Lower leg skin (tissue), 4 donors: ENCODE results near the gene TNNT1. TPM values are rescaled to one million over a fixed set of nuclear protein-coding genes. Genes with fewer than 3 reads are reported as not detected.

Source experiments
- DNase-seq, 2 donors: peaks; one replicate each; pipeline ENCODE4 v3.0.0-alpha.2; 2019; ENCODE audit warnings: low spot score in 2 of 2
- H3K4me3 ChIP-seq: fragments of 200-600 bp; sonication (generic); 2 replicates; pipeline ENCODE4 v1.5.1; 2017; ENCODE audit warnings: mild to moderate bottlenecking, low read depth; ENCODE audit not compliant: poor library complexity, severe bottlenecking
- CTCF ChIP-seq, 3 donors: fragments of 450-650 bp; IDR thresholded peaks; one replicate each; pipeline ENCODE4 v1.5.1; 2016; ENCODE audit warnings: antibody characterized with exemption in 3 of 3, mild to moderate bottlenecking in 3 of 3, moderate library complexity in 2 of 3
- POLR2A ChIP-seq, 2 donors: fragments of 450-650 bp; IDR thresholded peaks; one replicate each; pipeline ENCODE4 v1.6.1; 2016 to 2017; ENCODE audit warnings: antibody characterized with exemption in 2 of 2, mild to moderate bottlenecking in 1 of 2, moderate library complexity in 1 of 2
- WGBS, 2 donors: methylation state at CpG; one replicate each; pipeline ENCODE4 v1.1.5; 2018; 5-methylcytosine and 5-hydroxymethylcytosine counted together
- intact Hi-C: fragments of 100-400 bp; cut with DNase I; formaldehyde crosslinking; loops from one replicate; pipeline ENCODE4 v1.15.0; 2023; ENCODE audit warnings: low total_unique reads
- total RNA-seq, 4 donors: library from RNA; depleted of rRNA; stranded (reverse); fragments of >200 nt; gene quantifications; one replicate each; pipeline ENCODE4 v1.1.0, GENCODE V29; 2016

Gene TNNT1
- total RNA-seq, 4 donors from 2014 or later, result 24.0 to 56.1 (median 42.6) TPM

GRCh38 chr19:55088543-55089341 lies 60.3 kb downstream of the TNNT1 start:
- DNase-seq, result peak in 1 of 2 donors; percentile 95
- 45 to 61% methylated on average over 15 to 17 of the region's 18 CpGs for WGBS, 2 donors
- H3K4me3 ChIP-seq, result no peak overlapping the region
- TF ChIP-seq POLR2A (IDR thresholded peaks at IDR 0.05) (no peak), CTCF (IDR thresholded peaks at IDR 0.05) (no peak)
- intact Hi-C loops, result no loop called here

GRCh38 chr19:55088021-55088451 lies 61.0 kb downstream of the TNNT1 start:
- DNase-seq, result no peak
- no peak overlapping the region for H3K4me3 ChIP-seq
- 52 to 57% methylated on average over 12 of the region's 12 CpGs for WGBS, 2 donors
- intact Hi-C loops, result no loop called here
- no peak for TF ChIP-seq CTCF (IDR thresholded peaks at IDR 0.05)
- TF ChIP-seq POLR2A (IDR thresholded peaks at IDR 0.05), result no peak

GRCh38 chr19:55087542-55087901 lies 61.5 kb downstream of the TNNT1 start:
- WGBS, 2 donors, result 26 to 37% methylated on average over 17 of the region's 17 CpGs
- DNase-seq, result no peak
- intact Hi-C loops, result no loop called here
- no peak overlapping the region for H3K4me3 ChIP-seq
- no peak for TF ChIP-seq CTCF (IDR thresholded peaks at IDR 0.05)

GRCh38 chr19:55086730-55087541 lies 62.1 kb downstream of the TNNT1 start:
- DNase-seq, result peak; percentile 89 to 98
- WGBS, 2 donors, result 2 to 3% methylated on average over 21 to 40 of the region's 74 CpGs
- no peak overlapping the region for H3K4me3 ChIP-seq
- intact Hi-C loops, result no loop called here
- no peak for TF ChIP-seq CTCF (IDR thresholded peaks at IDR 0.05)
- no peak for TF ChIP-seq POLR2A (IDR thresholded peaks at IDR 0.05)

GRCh38 chr19:55085923-55086715 lies 62.9 kb downstream of the TNNT1 start:
- DNase-seq, result no peak
- no peak overlapping the region for H3K4me3 ChIP-seq
- intact Hi-C loops, result no loop called here
- TF ChIP-seq POLR2A (IDR thresholded peaks at IDR 0.05), result no peak
- TF ChIP-seq CTCF (IDR thresholded peaks at IDR 0.05), result no peak
- 33 to 39% methylated on average over 26 to 31 of the region's 35 CpGs for WGBS, 2 donors
